Esophagus (tissue), 2 donors: ENCODE data around the gene CBFA2T3. TPM values are rescaled to one million over a fixed set of nuclear protein-coding genes. Genes with fewer than 3 reads are reported as not detected.

Source experiments
- H3K27ac ChIP-seq, 2 donors: one replicate each; pipeline ENCODE4 v1.5.1; 2013; ENCODE audit warnings: low read depth in 2 of 2, mild to moderate bottlenecking in 2 of 2, inconsistent platforms in 1 of 2, low read length in 1 of 2, moderate library complexity in 1 of 2
- H3K27me3 ChIP-seq, 2 donors: one replicate each; pipeline ENCODE4 v1.6.1; 2013; ENCODE audit warnings: low read length in 2 of 2, control low read depth in 1 of 2, mild to moderate bottlenecking in 1 of 2; ENCODE audit not compliant: insufficient read depth in 2 of 2, control insufficient read depth in 1 of 2
- H3K36me3 ChIP-seq, 2 donors: one replicate each; pipeline ENCODE4 v1.6.1; 2013; ENCODE audit warnings: low read length in 1 of 2; ENCODE audit not compliant: control insufficient read depth in 2 of 2, insufficient read depth in 2 of 2
- H3K4me1 ChIP-seq, 2 donors: one replicate each; pipeline ENCODE4 v1.6.1; 2013; ENCODE audit warnings: low read length in 1 of 2; ENCODE audit not compliant: control insufficient read depth in 2 of 2, insufficient read depth in 2 of 2
- H3K4me3 ChIP-seq, 2 donors: one replicate each; pipeline ENCODE4 v1.5.1; 2013; ENCODE audit warnings: low read length in 2 of 2, mild to moderate bottlenecking in 2 of 2, low read depth in 1 of 2, moderate library complexity in 1 of 2
- H3K9me3 ChIP-seq, 2 donors: one replicate each; pipeline ENCODE4 v1.6.1; 2013; ENCODE audit warnings: mild to moderate bottlenecking in 2 of 2, low read depth in 1 of 2, low read length in 1 of 2, moderate library complexity in 1 of 2; ENCODE audit not compliant: control insufficient read depth in 2 of 2, insufficient read depth in 1 of 2
- WGBS, 2 donors: extraction: QIAGEN DNeasy Blood & Tissue Kit; methylation state at CpG; one replicate each; pipeline ENCODE4 v1.1.7; 2013; 5-methylcytosine and 5-hydroxymethylcytosine counted together
- polyA plus RNA-seq, 2 donors: library from polyadenylated mRNA; stranded (reverse); fragments of 200-250 nt; gene quantifications; one replicate each; pipeline ENCODE4 v1.2.3, GENCODE V29; 2013
- donor health status: healthy with polysubstance abuse.
- donor health status: Bipolar disorder and iron deficiency.

Gene CBFA2T3
- polyA plus RNA-seq, 2 donors, result 0.93 to 1.4 TPM

- peaks cover 0 to 11% of the 10 kb centered on the region in 2 donors for H3K4me1 ChIP-seq
- no peaks in the 10 kb centered on the region for H3K27me3 ChIP-seq
- WGBS, 2 donors, result 92% methylated on average over 34 of the region's 34 CpGs
- H3K9me3 ChIP-seq, result no peaks in the 10 kb centered on the region
- H3K4me3 ChIP-seq, result no peak overlapping the region
- peaks cover 0 to 6% of the 10 kb centered on the region in 2 donors for H3K36me3 ChIP-seq
- no peak overlapping the region for H3K27ac ChIP-seq
These were observed 101.9 kb downstream of the CBFA2T3 start for GRCh38 chr16:88874938-88875599.

GRCh38 chr16:88872650-88873331, 104.2 kb downstream of the CBFA2T3 start:
- H3K4me1 ChIP-seq, result no peaks in the 10 kb centered on the region
- no peak overlapping the region for H3K4me3 ChIP-seq
- WGBS, 2 donors, result 73 to 75% methylated on average over 25 of the region's 25 CpGs
- no peaks in the 10 kb centered on the region for H3K27me3 ChIP-seq
- no peaks in the 10 kb centered on the region for H3K36me3 ChIP-seq
- H3K27ac ChIP-seq, result no peak overlapping the region
- no peaks in the 10 kb centered on the region for H3K9me3 ChIP-seq

- WGBS, 2 donors, result 68 to 73% methylated on average over 18 to 21 of the region's 21 CpGs
- H3K27me3 ChIP-seq, result no peaks in the 10 kb centered on the region
- no peaks in the 10 kb centered on the region for H3K36me3 ChIP-seq
- no peaks in the 10 kb centered on the region for H3K4me1 ChIP-seq
- no peak overlapping the region for H3K4me3 ChIP-seq
- no peak overlapping the region for H3K27ac ChIP-seq
- no peaks in the 10 kb centered on the region for H3K9me3 ChIP-seq
These were observed 105.1 kb downstream of the CBFA2T3 start for GRCh38 chr16:88871730-88872416.

GRCh38 chr16:88871349-88871702, 105.7 kb downstream of the CBFA2T3 start:
- H3K9me3 ChIP-seq, result no peaks in the 10 kb centered on the region
- no peak overlapping the region for H3K4me3 ChIP-seq
- H3K4me1 ChIP-seq, result no peaks in the 10 kb centered on the region
- WGBS, 2 donors, result 16 to 47% methylated on average over 8 of the region's 8 CpGs
- no peaks in the 10 kb centered on the region for H3K27me3 ChIP-seq
- no peaks in the 10 kb centered on the region for H3K36me3 ChIP-seq
- no peak overlapping the region for H3K27ac ChIP-seq

GRCh38 chr16:88870608-88871348, 106.2 kb downstream of the CBFA2T3 start:
- no peak overlapping the region for H3K4me3 ChIP-seq
- H3K4me1 ChIP-seq, result no peaks in the 10 kb centered on the region
- no peaks in the 10 kb centered on the region for H3K27me3 ChIP-seq
- no peak overlapping the region for H3K27ac ChIP-seq
- WGBS, 2 donors, result 39 to 42% methylated on average over 37 of the region's 37 CpGs
- no peaks in the 10 kb centered on the region for H3K36me3 ChIP-seq
- H3K9me3 ChIP-seq, result no peaks in the 10 kb centered on the region

- no peak overlapping the region for H3K4me3 ChIP-seq
- H3K9me3 ChIP-seq, result no peaks in the 10 kb centered on the region
- H3K4me1 ChIP-seq, result no peaks in the 10 kb centered on the region
- H3K27ac ChIP-seq, result no peak overlapping the region
- 80 to 86% methylated on average over 9 of the region's 9 CpGs for WGBS, 2 donors
- H3K36me3 ChIP-seq, result no peaks in the 10 kb centered on the region
- no peaks in the 10 kb centered on the region for H3K27me3 ChIP-seq
These were observed 107.4 kb downstream of the CBFA2T3 start for GRCh38 chr16:88869673-88869980.

GRCh38 chr16:88868974-88869672, 107.9 kb downstream of the CBFA2T3 start:
- WGBS, 2 donors, result 81 to 84% methylated on average over 27 of the region's 27 CpGs
- Histone ChIP-seq H3K27ac (no peak overlapping the region), H3K4me3 (no peak overlapping the region), H3K9me3 (no peaks in the 10 kb centered on the region), H3K4me1 (no peaks in the 10 kb centered on the region), H3K36me3 (no peaks in the 10 kb centered on the region), H3K27me3 (no peaks in the 10 kb centered on the region)

GRCh38 chr16:88867581-88868246, 109.3 kb downstream of the CBFA2T3 start:
- Histone ChIP-seq H3K9me3 (no peaks in the 10 kb centered on the region), H3K27me3 (no peaks in the 10 kb centered on the region), H3K4me1 (no peaks in the 10 kb centered on the region), H3K36me3 (no peaks in the 10 kb centered on the region), H3K4me3 (no peak overlapping the region), H3K27ac (no peak overlapping the region)
- WGBS, 2 donors, result 82% methylated on average over 24 of the region's 24 CpGs
